Mesenchymal stem cell (in vitro differentiated cells and primary cell): Measurements from ENCODE around the gene NAE1.
A peak's percentile ranks its signal among the peaks of the same experiment; 100 is the strongest.

ENCODE experiments used
- DNase-seq: peaks from one replicate; pipeline ENCODE4 v3.0.0-alpha.2; 2013
- H2AFZ ChIP-seq: one replicate; pipeline ENCODE4 v1.6.1; 2013; ENCODE audit warnings: low read depth, mild to moderate bottlenecking, control low read depth, inconsistent platforms, low read length, moderate library complexity
- H2AK5ac ChIP-seq: 2 replicates; pipeline ENCODE4 v1.6.1; 2013; ENCODE audit warnings: low read length, moderate library complexity, mild to moderate bottlenecking, inconsistent platforms; ENCODE audit not compliant: severe bottlenecking
- H2BK120ac ChIP-seq: one replicate; pipeline ENCODE4 v1.6.1; 2013; ENCODE audit warnings: low read depth, mild to moderate bottlenecking, inconsistent platforms, low read length, moderate library complexity
- H2BK12ac ChIP-seq, 2 experiments: one replicate each; pipeline ENCODE4 v1.6.1; 2013; ENCODE audit warnings: inconsistent platforms in 2 of 2, low read length in 2 of 2, mild to moderate bottlenecking in 2 of 2, moderate library complexity in 2 of 2, control low read depth in 1 of 2
- H2BK15ac ChIP-seq: one replicate; pipeline ENCODE4 v1.6.1; 2013; ENCODE audit warnings: mild to moderate bottlenecking, low read depth, inconsistent platforms; ENCODE audit not compliant: poor library complexity, severe bottlenecking
- H2BK5ac ChIP-seq: 2 replicates; pipeline ENCODE4 v1.6.1; 2013; ENCODE audit warnings: low read depth, mild to moderate bottlenecking, low read length, control low read depth, inconsistent platforms; ENCODE audit not compliant: poor library complexity, severe bottlenecking
- H3K14ac ChIP-seq, 2 experiments: one replicate each; pipeline ENCODE4 v1.6.1; 2013; ENCODE audit warnings: inconsistent platforms in 2 of 2, low read length in 2 of 2, control low read depth in 1 of 2, mild to moderate bottlenecking in 1 of 2, moderate library complexity in 1 of 2
- H3K18ac ChIP-seq, 2 experiments: one replicate each; pipeline ENCODE4 v1.6.1; 2013; ENCODE audit warnings: inconsistent platforms in 2 of 2, low read length in 2 of 2, control low read depth in 1 of 2, low read depth in 1 of 2, mild to moderate bottlenecking in 1 of 2
- H3K23ac ChIP-seq, 2 experiments: one replicate each; pipeline ENCODE4 v1.6.1; 2013; ENCODE audit warnings: inconsistent platforms in 2 of 2, low read length in 2 of 2, mild to moderate bottlenecking in 2 of 2, moderate library complexity in 2 of 2, control low read depth in 1 of 2
- H3K27ac ChIP-seq: 2 replicates; pipeline ENCODE4 v1.5.1; 2013; ENCODE audit warnings: mild to moderate bottlenecking, moderate library complexity, low read length, control low read depth, inconsistent platforms; ENCODE audit not compliant: poor library complexity, severe bottlenecking
- H3K27me3 ChIP-seq, 2 experiments: 2 replicates each; pipeline versions ENCODE4 v1.6.1 to v1.7.0; 2013; ENCODE audit warnings: low read length in 2 of 2, mild to moderate bottlenecking in 2 of 2, moderate library complexity in 2 of 2, control low read depth in 1 of 2, inconsistent platforms in 1 of 2; ENCODE audit not compliant: control insufficient read depth in 1 of 2, insufficient read depth in 1 of 2
- H3K36me3 ChIP-seq, 2 experiments: 2 replicates each; pipeline versions ENCODE4 v1.6.1 to v1.7.0; 2013; ENCODE audit warnings: low read length in 2 of 2, control low read depth in 1 of 2, inconsistent platforms in 1 of 2, low read depth in 1 of 2, mild to moderate bottlenecking in 1 of 2; ENCODE audit not compliant: insufficient read depth in 2 of 2, control insufficient read depth in 1 of 2
- H3K4ac ChIP-seq, 2 experiments: one replicate each; pipeline ENCODE4 v1.6.1; 2013; ENCODE audit warnings: inconsistent platforms in 2 of 2, low read length in 2 of 2, mild to moderate bottlenecking in 2 of 2, moderate library complexity in 2 of 2, control low read depth in 1 of 2, low read depth in 1 of 2
- H3K4me1 ChIP-seq: 2 replicates; pipeline ENCODE4 v1.6.1; 2013; ENCODE audit warnings: low read depth, low read length, control low read depth; ENCODE audit not compliant: control insufficient read depth, insufficient read depth
- H3K4me2 ChIP-seq: 2 replicates; pipeline ENCODE4 v1.6.1; 2013; ENCODE audit warnings: low read length, mild to moderate bottlenecking, inconsistent platforms; ENCODE audit not compliant: poor library complexity, severe bottlenecking
- H3K4me3 ChIP-seq, 2 experiments: 2 replicates each; pipeline versions ENCODE4 v1.5.1 to v1.7.0; 2013; ENCODE audit warnings: low read length in 2 of 2, mild to moderate bottlenecking in 2 of 2, control low read depth in 1 of 2, low read depth in 1 of 2; ENCODE audit not compliant: insufficient read depth in 1 of 2
- H3K79me1 ChIP-seq: replicated peaks from 2 replicates; pipeline ENCODE4 v1.6.1; 2013; ENCODE audit warnings: mild to moderate bottlenecking, control low read depth, low read length, inconsistent platforms; ENCODE audit not compliant: poor library complexity, severe bottlenecking
- H3K9ac ChIP-seq: 2 replicates; pipeline ENCODE4 v1.7.0; 2013; ENCODE audit warnings: mild to moderate bottlenecking, low read length, moderate library complexity
- H3K9me3 ChIP-seq: 2 replicates; pipeline ENCODE4 v1.7.0; 2013; ENCODE audit warnings: mild to moderate bottlenecking, low read length; ENCODE audit not compliant: control insufficient read depth
- H4K8ac ChIP-seq: one replicate; pipeline ENCODE4 v1.6.1; 2013; ENCODE audit warnings: inconsistent platforms, mild to moderate bottlenecking, low read length, moderate library complexity
- H4K91ac ChIP-seq: one replicate; pipeline ENCODE4 v1.6.1; 2013; ENCODE audit warnings: mild to moderate bottlenecking, low read length, inconsistent platforms
- WGBS: methylation state at CpG from one replicate; pipeline ENCODE4 v1.1.7; 2013; ENCODE audit warnings: mixed read lengths; 5-methylcytosine and 5-hydroxymethylcytosine counted together

NAE1 gene

GRCh38 chr16:66786551-66786950 lies 44.2 kb downstream of the NAE1 start:
- no peak overlapping the region for H4K91ac ChIP-seq
- no peak overlapping the region for H3K4me3 ChIP-seq
- H3K27me3 ChIP-seq = no peaks in the 10 kb centered on the region
- H4K8ac ChIP-seq = no peak overlapping the region
- H2BK120ac ChIP-seq = no peak overlapping the region
- no peaks in the 10 kb centered on the region for H3K36me3 ChIP-seq
- DNase-seq = no peak
- H3K27ac ChIP-seq = no peak overlapping the region
- H3K4ac ChIP-seq = no peak overlapping the region
- peak overlapping the region in 1 of 2 experiments; percentile 8 for H3K18ac ChIP-seq
- no peak overlapping the region for H2AFZ ChIP-seq
- H2AK5ac ChIP-seq = no peak overlapping the region
- H3K14ac ChIP-seq = peak overlapping the region in 1 of 2 experiments; percentile 55
- no peak overlapping the region for H2BK15ac ChIP-seq
- no peak overlapping the region for H3K23ac ChIP-seq
- H3K9me3 ChIP-seq = no peaks in the 10 kb centered on the region
- no peak overlapping the region for H2BK5ac ChIP-seq
- WGBS = 96% methylated on average over 3 of the region's 3 CpGs
- H3K79me1 ChIP-seq = no peaks in the 10 kb centered on the region
- H3K9ac ChIP-seq = no peak overlapping the region
- no peak overlapping the region for H2BK12ac ChIP-seq
- no peak overlapping the region for H3K4me2 ChIP-seq
- no peaks in the 10 kb centered on the region for H3K4me1 ChIP-seq

- DNase-seq = no peak
- H3K9me3 ChIP-seq = no peaks in the 10 kb centered on the region
- no peaks in the 10 kb centered on the region for H3K4me1 ChIP-seq
Measured at GRCh38 chr16:66776457-66776856, 54.3 kb downstream of the NAE1 start.

GRCh38 chr16:66774981-66775380 lies 55.8 kb downstream of the NAE1 start:
- Histone ChIP-seq H3K79me1 (no peaks in the 10 kb centered on the region), H2BK120ac (no peak overlapping the region), H3K36me3 (no peaks in the 10 kb centered on the region), H3K14ac (no peak overlapping the region), H3K27ac (no peak overlapping the region), H2AFZ (no peak overlapping the region), H4K8ac (no peak overlapping the region), H3K27me3 (no peaks in the 10 kb centered on the region), H3K4ac (no peak overlapping the region), H3K4me1 (no peaks in the 10 kb centered on the region), H2BK5ac (no peak overlapping the region), H4K91ac (no peak overlapping the region), H3K4me3 (no peak overlapping the region), H3K18ac (no peak overlapping the region), H2AK5ac (no peak overlapping the region), H2BK12ac (no peak overlapping the region), H2BK15ac (no peak overlapping the region), H3K4me2 (no peak overlapping the region), H3K9me3 (no peaks in the 10 kb centered on the region), H3K23ac (no peak overlapping the region), H3K9ac (no peak overlapping the region)
- WGBS = 93% methylated on average over 2 of the region's 2 CpGs
- DNase-seq = no peak

More at GRCh38 chr16:66776457-66776856, 54.3 kb downstream of the NAE1 start:
- Histone ChIP-seq H2AK5ac (no peak overlapping the region), H3K18ac (no peak overlapping the region), H4K8ac (no peak overlapping the region), H2BK12ac (no peak overlapping the region), H3K36me3 (no peaks in the 10 kb centered on the region), H3K4me3 (no peak overlapping the region), H3K9ac (no peak overlapping the region), H3K79me1 (no peaks in the 10 kb centered on the region), H3K27ac (no peak overlapping the region), H2BK15ac (no peak overlapping the region), H3K27me3 (no peaks in the 10 kb centered on the region), H2AFZ (no peak overlapping the region), H3K14ac (no peak overlapping the region), H4K91ac (no peak overlapping the region), H2BK5ac (no peak overlapping the region), H2BK120ac (no peak overlapping the region), H3K4ac (no peak overlapping the region), H3K23ac (no peak overlapping the region), H3K4me2 (no peak overlapping the region)

GRCh38 chr16:66758086-66758485 lies 72.7 kb downstream of the NAE1 start:
- Histone ChIP-seq H3K18ac (no peak overlapping the region), H3K36me3 (no peaks in the 10 kb centered on the region), H2BK15ac (no peak overlapping the region), H2BK5ac (no peak overlapping the region), H2AFZ (no peak overlapping the region), H4K91ac (no peak overlapping the region), H3K79me1 (no peaks in the 10 kb centered on the region), H3K14ac (no peak overlapping the region), H3K27me3 (no peaks in the 10 kb centered on the region), H3K27ac (no peak overlapping the region), H3K4me1 (no peaks in the 10 kb centered on the region), H3K9me3 (no peaks in the 10 kb centered on the region), H2BK120ac (no peak overlapping the region), H3K23ac (no peak overlapping the region), H3K4me3 (no peak overlapping the region), H2AK5ac (no peak overlapping the region), H3K9ac (no peak overlapping the region), H2BK12ac (no peak overlapping the region), H3K4me2 (no peak overlapping the region), H3K4ac (no peak overlapping the region), H4K8ac (no peak overlapping the region)
- no peak for DNase-seq
